ENCODE results near the gene FBRSL1.

DNA sequence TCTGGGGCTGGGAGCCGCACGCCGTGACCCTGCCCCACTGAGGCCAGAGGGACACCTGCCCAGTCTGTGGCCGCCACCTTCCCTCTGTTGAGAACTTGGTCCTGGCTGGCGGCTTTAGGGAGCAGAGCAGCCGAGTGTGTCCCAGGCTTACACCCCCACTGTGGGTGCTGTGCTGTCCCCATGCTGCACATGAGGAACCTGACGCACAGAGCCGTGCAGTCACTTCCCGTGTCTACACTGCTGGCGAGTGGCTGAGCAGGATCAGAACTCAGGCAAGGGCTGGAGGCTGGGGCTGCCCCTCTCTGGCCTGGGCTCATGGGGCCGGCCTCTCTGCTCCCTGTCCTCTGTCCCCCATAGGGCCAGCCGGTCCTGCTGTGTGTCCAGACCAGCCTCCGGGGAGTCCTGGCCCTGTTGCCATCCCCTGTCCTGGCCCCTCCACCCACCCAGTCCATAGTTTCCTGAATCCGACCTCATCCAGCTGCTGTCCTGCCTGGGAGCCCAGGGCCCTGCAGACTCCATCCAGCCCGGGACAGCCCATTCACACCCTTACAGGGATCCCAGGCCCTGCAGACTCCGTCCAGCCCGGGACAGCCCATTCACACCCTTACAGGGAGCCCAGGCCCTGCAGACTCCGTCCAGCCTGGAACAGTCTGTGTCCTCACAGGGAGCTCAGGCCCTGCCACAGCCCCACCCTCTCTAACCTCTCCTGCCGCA is 10.3 kb downstream of the FBRSL1 start:
- TF ChIP-seq CTCF (IDR thresholded peaks at IDR 0.05; ENCODE audit: extremely low read depth in 1 of 2, insufficient read depth in 1 of 2, low read depth in 1 of 2, low read length in 2 of 2) (no peak), MAX (IDR thresholded peaks at IDR 0.05; ENCODE audit: insufficient read depth, insufficient read length) (no peak), POLR2A (IDR thresholded peaks at IDR 0.05; ENCODE audit: low read depth, low read length) (no peak), POLR2AphosphoS5 (IDR thresholded peaks at IDR 0.05; ENCODE audit: insufficient read depth, low read depth, low read length) (no peak)
